WTC11 (cell line): ENCODE results near the gene KRT16. TPM values are rescaled to one million over a fixed set of nuclear protein-coding genes. Genes with fewer than 3 reads are reported as not detected.

Experiments used
- ATAC-seq: fragments of 200-7000 bp; cut with Tn5 transposase; 2 replicates; pipeline ENCODE4 v1.10.0; 2021; ENCODE audit warnings: mild to moderate bottlenecking, moderate library complexity
- CTCF ChIA-PET: fragments of 300-600 bp; sonication (Branson Sonifier 250); formaldehyde crosslinking; loops from one replicate; lab custom pipeline; 2021; ENCODE audit warnings: antibody characterized with exemption; lab: Charles Lee
- POLR2A ChIA-PET: fragments of 350-600 bp; sonication (Branson Sonifier 250); formaldehyde crosslinking; loops from one replicate; lab custom pipeline; 2021; ENCODE audit warnings: antibody characterized with exemption; lab: Charles Lee
- DNase-seq: peaks from one replicate; pipeline ENCODE4 v3.0.0; 2021; ENCODE audit warnings: low spot score
- H3K27ac Mint-ChIP-seq: 2 replicates; pipeline ENCODE4 v1.8.0; 2021; ENCODE audit warnings: mixed read lengths
- H3K27me3 Mint-ChIP-seq: 2 replicates; pipeline ENCODE4 v1.8.0; 2021; ENCODE audit warnings: low read depth, mild to moderate bottlenecking, moderate library complexity, mixed read lengths
- H3K36me3 Mint-ChIP-seq: 2 replicates; pipeline ENCODE4 v1.8.0; 2021; ENCODE audit warnings: mixed read lengths
- H3K4me1 Mint-ChIP-seq: 2 replicates; pipeline ENCODE4 v1.8.0; 2022; ENCODE audit warnings: mixed read lengths
- H3K4me3 Mint-ChIP-seq: 2 replicates; pipeline ENCODE4 v1.8.0; 2021; ENCODE audit warnings: mild to moderate bottlenecking, moderate library complexity, mixed read lengths
- H3K9me3 Mint-ChIP-seq: 2 replicates; pipeline ENCODE4 v1.8.0; 2021; ENCODE audit warnings: mixed read lengths
- CBFB ChIP-seq: sonication (generic); formaldehyde crosslinking; IDR thresholded peaks from 2 replicates; pipeline ENCODE4 v1.8.1; 2022; ENCODE audit warnings: mild to moderate bottlenecking, low read depth, missing genetic modification reagents
- CTCF ChIP-seq: fragments of 200-600 bp; IDR thresholded peaks from 2 replicates; pipeline ENCODE4 v1.8.0; 2022; ENCODE audit warnings: antibody characterized with exemption
- EMX1 ChIP-seq: fragments of 250-450 bp; sonication (Bioruptor Pico); IDR thresholded peaks from 2 replicates; pipeline ENCODE4 v1.8.0; 2021; ENCODE audit warnings: mild to moderate bottlenecking
- ERG ChIP-seq: fragments of 250-450 bp; sonication (Bioruptor Pico); IDR thresholded peaks from 2 replicates; pipeline ENCODE4 v1.8.0; 2021; ENCODE audit warnings: mild to moderate bottlenecking
- GRHL2 ChIP-seq: fragments of 250-450 bp; sonication (Bioruptor Pico); IDR thresholded peaks from 2 replicates; pipeline ENCODE4 v1.8.0; 2022; ENCODE audit warnings: mild to moderate bottlenecking, moderate library complexity; ENCODE audit not compliant: insufficient replicate concordance, severe bottlenecking
- GTF2I ChIP-seq: fragments of 250-450 bp; sonication (Bioruptor Pico); conservative IDR thresholded peaks from 2 replicates; pipeline ENCODE4 v1.4.0; 2021; ENCODE audit warnings: mild to moderate bottlenecking
- IRF1 ChIP-seq: sonication (generic); formaldehyde crosslinking; IDR thresholded peaks from 2 replicates; pipeline ENCODE4 v1.8.0; 2023; ENCODE audit warnings: missing genetic modification reagents
- JUN ChIP-seq: sonication (generic); formaldehyde crosslinking; IDR thresholded peaks from 2 replicates; pipeline ENCODE4 v1.8.0; 2023; ENCODE audit warnings: mild to moderate bottlenecking, missing genetic modification reagents
- NFE2L1 ChIP-seq: sonication (generic); formaldehyde crosslinking; IDR thresholded peaks from 2 replicates; pipeline ENCODE4 v1.8.1; 2023; ENCODE audit warnings: missing genetic modification reagents
- NFYB ChIP-seq: sonication (generic); formaldehyde crosslinking; conservative IDR thresholded peaks from 2 replicates; pipeline ENCODE4 v1.8.0; 2022; ENCODE audit warnings: low read depth, missing genetic modification reagents
- NR1H2 ChIP-seq: sonication (generic); formaldehyde crosslinking; IDR thresholded peaks from 2 replicates; pipeline ENCODE4 v1.9.0; 2021; ENCODE audit warnings: mild to moderate bottlenecking, moderate library complexity, missing genetic modification reagents
- TEAD4 ChIP-seq: sonication (generic); formaldehyde crosslinking; IDR thresholded peaks from 2 replicates; pipeline ENCODE4 v1.8.0; 2022; ENCODE audit warnings: mild to moderate bottlenecking, missing genetic modification reagents
- ZBTB21 ChIP-seq: sonication (generic); formaldehyde crosslinking; IDR thresholded peaks from 2 replicates; pipeline ENCODE4 v1.8.1; 2023; ENCODE audit warnings: mild to moderate bottlenecking, missing genetic modification reagents, borderline replicate concordance
- ZBTB43 ChIP-seq: sonication (generic); formaldehyde crosslinking; IDR thresholded peaks from 2 replicates; pipeline ENCODE4 v1.8.1; 2023; ENCODE audit warnings: mild to moderate bottlenecking, missing genetic modification reagents
- ZNF219 ChIP-seq: sonication (generic); formaldehyde crosslinking; IDR thresholded peaks from 2 replicates; pipeline ENCODE4 v1.8.0; 2023; ENCODE audit warnings: missing genetic modification reagents, mild to moderate bottlenecking, borderline replicate concordance
- ZNF263 ChIP-seq: sonication (generic); formaldehyde crosslinking; IDR thresholded peaks from 2 replicates; pipeline ENCODE4 v1.8.1; 2022; ENCODE audit warnings: low read depth, mild to moderate bottlenecking, moderate library complexity, missing genetic modification reagents
- ZNF317 ChIP-seq: sonication (generic); formaldehyde crosslinking; IDR thresholded peaks from 2 replicates; pipeline ENCODE4 v1.8.1; 2023; ENCODE audit warnings: low read depth, mild to moderate bottlenecking, moderate library complexity, missing genetic modification reagents, borderline replicate concordance
- ZNF416 ChIP-seq: fragments of 250-450 bp; sonication (Bioruptor Pico); IDR thresholded peaks from 2 replicates; pipeline ENCODE4 v1.9.0; 2021; ENCODE audit warnings: mild to moderate bottlenecking, inconsistent platforms
- ZNF423 ChIP-seq: fragments of 250-450 bp; sonication (Bioruptor Pico); IDR thresholded peaks from 2 replicates; pipeline ENCODE4 v2.1.2; 2022; ENCODE audit warnings: mild to moderate bottlenecking, moderate library complexity
- ZNF532 ChIP-seq: fragments of 250-450 bp; sonication (Bioruptor Pico); IDR thresholded peaks from 2 replicates; pipeline ENCODE4 v1.9.0; 2021; ENCODE audit warnings: mild to moderate bottlenecking, borderline replicate concordance
- ZNF671 ChIP-seq: fragments of 250-450 bp; sonication (Bioruptor Pico); IDR thresholded peaks from 2 replicates; pipeline ENCODE4 v1.8.0; 2021; ENCODE audit warnings: mild to moderate bottlenecking
- total RNA-seq: library from RNA; stranded (reverse); gene quantifications from 3 replicates; pipeline ENCODE4 v1.2.3, GENCODE V29; 2021

The KRT16 gene
- total RNA-seq, 1 experiment from 2014 or later, result not detected

- TF ChIP-seq ZNF317 (CRISPR knock-in tag), result no peak
Measured at GRCh38 chr17:41575336-41575735, 37.2 kb downstream of the KRT16 start (continued).

GRCh38 chr17:41571561-41572434, 40.8 kb downstream of the KRT16 start, which contains the start of gene KRT9:
Gene KRT9 (minus strand): TSS chr17:41572059. CDS start chr17:41571992, 67 bp downstream.
- DNase-seq (no peak), ATAC-seq (no peak)
- ChIA-PET CTCF (interaction anchor here (0.7 to 5.2 kb wide), 5 partner anchors 8 to 708 kb away, joined by 3 to 27 read pairs (median 8); no protein-coding TSS in a partner anchor), POLR2A (no interaction called here)
- no peaks in the 10 kb centered on the region for H3K4me1 Mint-ChIP-seq
- H3K36me3 Mint-ChIP-seq, result no peaks in the 10 kb centered on the region
- H3K27ac Mint-ChIP-seq, result no peak within 1 kb of the TSS
- no peaks in the 10 kb centered on the region; the same call in 1 of the 2 replicates for H3K9me3 Mint-ChIP-seq
- peaks cover 28% of the 10 kb centered on the region for H3K27me3 Mint-ChIP-seq
- TF ChIP-seq ZBTB21 (no peak), IRF1 (CRISPR knock-in tag) (no peak), ZNF416 (CRISPR knock-in tag) (no peak)
- no peak within 1 kb of the TSS for H3K4me3 Mint-ChIP-seq

- ChIA-PET POLR2A (no interaction called here), CTCF (interaction anchor here (1.1 to 6.2 kb wide), 2 partner anchors 81 to 96 kb away, joined by 4 to 29 read pairs; no protein-coding TSS in a partner anchor)
- no peak overlapping the region for H3K27ac Mint-ChIP-seq
- no peaks in the 10 kb centered on the region; the same call in 1 of the 2 replicates for H3K9me3 Mint-ChIP-seq
- no peak overlapping the region for H3K4me3 Mint-ChIP-seq
- no peak for ATAC-seq
- no peaks in the 10 kb centered on the region for H3K36me3 Mint-ChIP-seq
- H3K27me3 Mint-ChIP-seq, result peaks cover 22% of the 10 kb centered on the region
- H3K4me1 Mint-ChIP-seq, result no peaks in the 10 kb centered on the region
- DNase-seq, result no peak
- no peak for TF ChIP-seq ZBTB43 (CRISPR knock-in tag)
- TF ChIP-seq ZBTB21, result no peak
- TF ChIP-seq GTF2I (CRISPR knock-in tag), result no peak
- TF ChIP-seq ZNF423 (CRISPR knock-in tag), result no peak
- TF ChIP-seq ZNF219 (CRISPR knock-in tag), result no peak
- no peak for TF ChIP-seq ZNF671 (CRISPR knock-in tag)
- no peak for TF ChIP-seq GRHL2 (CRISPR knock-in tag)
- no peak for TF ChIP-seq JUN
- no peak for TF ChIP-seq NFYB (CRISPR knock-in tag)
- no peak for TF ChIP-seq CBFB (CRISPR knock-in tag)
- no peak for TF ChIP-seq NFE2L1 (CRISPR knock-in tag)
- no peak for TF ChIP-seq CTCF
- no peak for TF ChIP-seq ZNF532
- no peak for TF ChIP-seq ZNF263 (CRISPR knock-in tag)
- no peak for TF ChIP-seq EMX1 (CRISPR knock-in tag)
- no peak for TF ChIP-seq ERG
- TF ChIP-seq NR1H2, result no peak
- no peak for TF ChIP-seq TEAD4 (CRISPR knock-in tag)
Measured at GRCh38 chr17:41567317-41567716, 45.2 kb downstream of the KRT16 start.
